NT2/D1 (cell line): ENCODE data around the gene DNAH8.

Experiments
- SUZ12 ChIP-seq: IDR thresholded peaks from 2 replicates; pipeline ENCODE4 v1.6.1; 2011; ENCODE audit not compliant: insufficient read length, insufficient read depth; ENCODE audit errors: extremely low read depth
- YY1 ChIP-seq: IDR thresholded peaks from 2 replicates; pipeline ENCODE4 v1.6.1; 2011; ENCODE audit not compliant: insufficient read length, insufficient read depth
- ZNF274 ChIP-seq: IDR thresholded peaks from 2 replicates; pipeline ENCODE4 v1.6.1; 2011; ENCODE audit warnings: mild to moderate bottlenecking, low read depth, low read length

DNA sequence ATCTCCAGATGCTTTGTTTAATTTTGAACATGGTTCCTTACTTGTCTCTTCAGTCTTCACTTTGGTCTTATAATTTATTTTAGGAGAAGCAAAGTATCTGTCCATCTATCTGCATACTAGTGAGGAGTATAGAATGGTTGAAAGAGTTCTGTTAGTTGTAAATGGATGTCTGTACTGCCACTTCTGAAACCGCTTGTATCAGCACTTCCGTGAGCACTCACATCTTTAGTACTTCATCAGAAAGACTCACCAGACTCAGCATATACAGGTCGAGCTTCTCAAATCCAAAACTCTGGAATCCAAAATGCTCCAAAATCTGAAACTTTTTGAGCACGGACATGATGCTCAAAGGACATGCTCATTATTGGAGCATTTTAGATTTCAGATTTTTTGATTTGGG, 191.5 kb downstream of the DNAH8 start:
- no peak for TF ChIP-seq ZNF274
- no peak for TF ChIP-seq SUZ12
- no peak for TF ChIP-seq YY1
